C4-2B (cell line): ENCODE results near the gene PBX1.

Experiments
- H3K27ac ChIP-seq: fragments of 450-650 bp; 2 replicates; pipeline ENCODE4 v1.5.1; 2017
- ZFX ChIP-seq: fragments of 450-650 bp; IDR thresholded peaks from 2 replicates; pipeline ENCODE4 v1.6.1; 2017
- TF ChIP-seq, protein P1 (sequence below): fragments of 450-650 bp; conservative IDR thresholded peaks from 2 replicates; pipeline ENCODE4 v1.5.1; 2017; ENCODE audit warnings: mild to moderate bottlenecking

The PBX1 gene

DNA sequence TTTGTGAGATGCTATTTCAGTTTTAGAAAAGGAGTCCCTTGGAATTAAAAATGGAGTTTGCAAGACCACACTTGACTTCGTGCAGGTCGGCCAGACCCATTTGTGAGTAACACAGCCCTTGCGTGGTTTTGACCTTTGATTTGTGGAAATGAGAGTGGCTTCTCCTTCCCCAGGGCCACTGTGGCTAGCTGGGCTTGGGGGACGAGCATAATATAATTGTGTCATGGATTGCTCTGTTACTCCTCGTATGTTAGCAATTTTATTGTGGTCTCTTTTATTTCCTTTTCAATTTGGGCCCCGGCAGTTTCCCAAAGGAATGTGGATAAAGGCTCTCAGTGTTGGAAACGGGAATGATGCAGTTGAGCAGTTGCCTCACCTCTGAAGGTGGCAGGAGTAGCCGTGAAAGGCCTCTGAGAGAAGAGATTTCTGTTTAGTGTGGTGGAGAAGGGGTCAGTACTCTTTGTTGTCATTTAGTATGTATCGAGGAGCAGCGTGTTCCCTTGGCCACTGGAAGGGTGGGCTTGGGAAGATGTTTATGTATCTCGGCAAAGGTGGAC is 194.6 kb downstream of the PBX1 start:
- TF ChIP-seq, protein P1, sequence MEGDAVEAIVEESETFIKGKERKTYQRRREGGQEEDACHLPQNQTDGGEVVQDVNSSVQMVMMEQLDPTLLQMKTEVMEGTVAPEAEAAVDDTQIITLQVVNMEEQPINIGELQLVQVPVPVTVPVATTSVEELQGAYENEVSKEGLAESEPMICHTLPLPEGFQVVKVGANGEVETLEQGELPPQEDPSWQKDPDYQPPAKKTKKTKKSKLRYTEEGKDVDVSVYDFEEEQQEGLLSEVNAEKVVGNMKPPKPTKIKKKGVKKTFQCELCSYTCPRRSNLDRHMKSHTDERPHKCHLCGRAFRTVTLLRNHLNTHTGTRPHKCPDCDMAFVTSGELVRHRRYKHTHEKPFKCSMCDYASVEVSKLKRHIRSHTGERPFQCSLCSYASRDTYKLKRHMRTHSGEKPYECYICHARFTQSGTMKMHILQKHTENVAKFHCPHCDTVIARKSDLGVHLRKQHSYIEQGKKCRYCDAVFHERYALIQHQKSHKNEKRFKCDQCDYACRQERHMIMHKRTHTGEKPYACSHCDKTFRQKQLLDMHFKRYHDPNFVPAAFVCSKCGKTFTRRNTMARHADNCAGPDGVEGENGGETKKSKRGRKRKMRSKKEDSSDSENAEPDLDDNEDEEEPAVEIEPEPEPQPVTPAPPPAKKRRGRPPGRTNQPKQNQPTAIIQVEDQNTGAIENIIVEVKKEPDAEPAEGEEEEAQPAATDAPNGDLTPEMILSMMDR = no peak
- no peak for TF ChIP-seq ZFX
- no peak overlapping the region for H3K27ac ChIP-seq

DNA sequence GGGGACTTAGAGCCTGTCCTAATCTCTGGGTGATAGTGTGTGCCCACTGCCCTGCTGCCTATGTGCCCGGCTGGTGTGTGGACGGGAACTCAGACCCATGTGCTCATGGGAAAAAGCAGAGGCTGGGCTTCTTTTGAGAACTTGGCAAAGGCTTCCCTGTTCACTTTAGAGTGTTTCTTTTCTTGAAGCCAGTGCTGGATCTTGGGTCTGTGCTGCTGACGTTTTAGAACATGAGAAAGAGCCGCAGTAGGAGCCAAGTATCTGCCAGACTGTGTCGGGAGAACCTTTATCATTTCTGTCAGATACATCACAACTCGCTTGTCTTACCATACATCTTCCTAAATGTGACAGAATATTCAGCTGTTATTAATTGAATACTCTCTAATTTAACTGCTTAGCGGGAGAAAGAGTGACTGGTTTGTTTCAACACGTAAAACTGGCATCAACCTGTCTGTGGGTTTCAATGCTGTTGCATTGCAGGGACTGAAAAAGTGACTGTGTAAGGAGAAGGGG is 195.2 kb downstream of the PBX1 start:
- TF ChIP-seq, protein P1 = no peak
- TF ChIP-seq ZFX = no peak
- H3K27ac ChIP-seq = no peak overlapping the region

DNA sequence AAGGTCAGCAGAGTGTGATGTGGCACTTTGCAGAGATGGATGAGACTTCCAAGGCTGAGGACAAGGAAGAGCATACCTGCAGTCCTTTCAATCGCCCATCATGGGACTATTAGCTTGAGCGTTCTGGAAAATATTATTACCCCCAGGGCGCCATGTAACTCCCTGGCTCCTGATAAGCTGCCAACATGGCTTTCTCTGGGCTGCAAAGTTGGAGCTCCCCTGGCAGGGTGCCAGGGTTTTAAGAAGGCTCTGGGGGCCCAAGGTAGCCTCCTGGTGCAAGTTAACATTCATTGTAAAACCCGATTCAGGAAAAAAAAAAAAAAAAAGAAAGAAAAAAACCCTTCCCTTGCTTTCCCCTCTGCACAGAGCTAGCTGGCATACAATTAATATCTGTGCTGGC is 196.7 kb downstream of the PBX1 start:
- H3K27ac ChIP-seq = no peak overlapping the region
- no peak for TF ChIP-seq ZFX
- TF ChIP-seq, protein P1 = no peak

DNA sequence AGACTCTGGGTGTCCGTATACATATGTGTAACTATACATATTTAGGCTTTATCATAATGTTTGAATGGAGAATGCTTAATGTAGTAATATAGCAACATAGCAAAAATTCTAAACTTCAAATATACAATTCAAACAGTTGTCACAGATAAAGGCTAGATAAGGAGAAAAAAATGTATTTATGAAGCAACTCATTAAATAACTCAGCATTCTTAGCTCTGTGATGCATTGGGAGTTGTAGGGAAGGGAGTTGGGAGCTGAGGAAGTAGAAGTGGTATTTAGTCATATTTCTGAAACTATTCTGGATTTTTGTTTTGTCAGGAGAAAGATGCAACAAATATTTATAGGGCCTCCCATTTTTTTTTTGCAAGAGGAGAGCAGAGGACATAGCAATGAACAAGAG is 197.8 kb downstream of the PBX1 start:
- TF ChIP-seq, protein P1 = no peak
- TF ChIP-seq ZFX = no peak
- no peak overlapping the region for H3K27ac ChIP-seq

DNA sequence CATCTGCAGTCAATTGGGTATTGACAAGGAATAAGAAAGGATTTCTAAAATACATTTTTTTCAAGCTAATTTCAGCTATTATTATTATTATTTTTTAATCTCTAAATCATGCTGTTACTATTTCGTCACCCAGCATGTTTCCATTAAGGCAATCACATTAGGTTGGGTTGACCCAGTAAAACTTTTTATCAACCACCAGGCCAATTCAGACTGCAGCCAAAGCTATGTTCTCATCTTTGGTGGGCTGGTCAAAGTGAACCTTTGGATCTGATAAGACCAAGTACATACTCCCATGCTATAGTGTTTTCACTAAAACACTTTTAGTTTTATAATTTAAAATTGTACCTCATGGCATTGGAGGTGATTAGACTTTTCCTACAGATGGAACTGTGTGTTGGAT is 198.6 kb downstream of the PBX1 start:
- TF ChIP-seq, protein P1 = no peak
- no peak for TF ChIP-seq ZFX
- H3K27ac ChIP-seq = no peak overlapping the region

DNA sequence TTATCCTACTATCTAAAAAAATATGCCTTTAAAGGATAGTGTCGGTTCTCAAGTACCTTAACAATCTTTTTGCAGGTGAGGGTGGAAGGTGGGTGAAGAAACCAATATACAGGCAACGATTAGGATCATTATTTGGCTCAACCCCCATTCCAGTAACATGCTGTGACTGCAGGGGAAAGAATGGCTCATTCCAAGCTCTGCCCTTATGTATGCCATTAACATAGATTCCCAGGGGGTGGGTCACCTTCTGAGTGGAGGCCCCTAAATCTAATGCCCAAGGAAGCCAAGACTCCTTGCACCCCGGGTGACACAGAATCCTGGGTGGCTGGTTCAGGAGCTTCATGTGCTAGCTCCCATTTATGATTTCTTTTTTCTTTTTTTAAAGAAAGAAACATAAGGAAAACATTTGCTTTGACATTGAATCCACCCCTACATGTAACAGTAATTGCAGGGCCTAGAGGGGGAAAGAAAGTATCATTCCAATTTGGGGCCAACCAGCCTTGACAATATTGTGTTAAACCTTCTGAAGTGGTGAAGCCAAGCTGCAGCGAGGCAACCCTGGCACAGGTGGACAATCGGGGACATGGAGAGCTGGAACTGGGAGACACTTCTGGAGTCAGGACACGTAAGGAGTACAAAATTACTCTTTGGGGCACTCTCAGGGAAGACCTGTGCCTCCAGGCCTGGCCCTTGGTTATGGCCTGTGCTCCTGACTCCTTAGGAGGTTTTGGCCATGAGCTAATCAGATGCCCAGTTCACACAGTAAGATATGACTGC is 200.3 kb downstream of the PBX1 start:
- H3K27ac ChIP-seq = no peak overlapping the region
- no peak for TF ChIP-seq ZFX
- TF ChIP-seq, protein P1 = no peak

DNA sequence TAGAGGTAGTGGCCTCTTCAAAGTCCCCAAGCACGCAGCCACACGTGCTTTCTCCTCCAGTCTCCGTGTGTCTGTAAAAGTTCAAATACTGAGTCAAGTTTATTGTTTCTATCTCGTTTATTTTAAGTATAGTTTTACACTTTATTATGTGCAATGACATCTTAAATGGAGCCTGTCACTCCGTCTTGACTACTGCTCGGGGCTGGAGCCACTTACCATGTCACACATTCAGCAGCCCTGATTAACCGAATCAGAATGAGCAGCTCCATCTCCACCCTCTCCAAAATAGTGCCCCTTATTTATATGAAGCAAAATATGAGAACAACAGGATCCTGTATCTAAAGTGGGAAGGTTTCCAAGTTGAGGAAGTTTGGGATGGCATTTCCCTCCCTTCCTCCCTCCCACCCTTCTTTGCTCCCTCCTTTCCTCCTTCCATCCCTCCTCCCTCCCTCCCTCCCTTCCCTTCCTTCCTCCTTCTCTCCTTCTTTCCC is 201.0 kb downstream of the PBX1 start:
- TF ChIP-seq ZFX = no peak
- TF ChIP-seq, protein P1 = no peak
- no peak overlapping the region for H3K27ac ChIP-seq
